NCI-H2081 treated with DMSO at 0.1 percent for 48 hours (cell line): ENCODE data around the gene ATRAID.
"Not testable (repeated sequence)": the region's sequence is repeated elsewhere in the genome, so short reads cannot be mapped to it uniquely, and the experiment has no call there.

Source experiments
- DNase-seq: peaks from one replicate; lab custom pipeline; 2025; lab: John Stamatoyannopoulos, UW

ATRAID gene

GRCh38 chr2:27194538-27195354, 17.1 kb upstream of the ATRAID start:
- peak; percentile 25 for DNase-seq

- not testable (repeated sequence) for DNase-seq
Observed at GRCh38 chr2:27195799-27196198, 16.0 kb upstream of the ATRAID start.

GRCh38 chr2:27198068-27198467, 13.8 kb upstream of the ATRAID start:
- DNase-seq: not testable (repeated sequence)

GRCh38 chr2:27198627-27199026, 13.2 kb upstream of the ATRAID start:
- no peak for DNase-seq

- DNase-seq: no peak
Observed at GRCh38 chr2:27199241-27199640, 12.6 kb upstream of the ATRAID start.

- DNase-seq: no peak
Observed at GRCh38 chr2:27201675-27202074, 10.2 kb upstream of the ATRAID start.

GRCh38 chr2:27202854-27203253, 9.0 kb upstream of the ATRAID start:
- no peak for DNase-seq

GRCh38 chr2:27203741-27204140, 8.1 kb upstream of the ATRAID start:
- DNase-seq: no peak

GRCh38 chr2:27204566-27204965, 7.3 kb upstream of the ATRAID start:
- DNase-seq: no peak

GRCh38 chr2:27205206-27205605, 6.6 kb upstream of the ATRAID start:
- no peak for DNase-seq

GRCh38 chr2:27206346-27206745, 5.5 kb upstream of the ATRAID start:
- DNase-seq: no peak

GRCh38 chr2:27208486-27209050, 3.3 kb upstream of the ATRAID start:
- DNase-seq: no peak

GRCh38 chr2:27209621-27210401, 2.0 kb upstream of the ATRAID start:
- no peak for DNase-seq

- DNase-seq: peak; percentile 57
Observed at GRCh38 chr2:27211241-27211942, 449 bp upstream of the ATRAID start.

GRCh38 chr2:27212626-27213471, 1.0 kb downstream of the ATRAID start:
- DNase-seq: no peak

- no peak for DNase-seq
Observed at GRCh38 chr2:27214941-27215340, 3.1 kb downstream of the ATRAID start.

GRCh38 chr2:27216416-27217137, 4.7 kb downstream of the ATRAID start:
- no peak for DNase-seq

- peak; percentile 74 for DNase-seq
Observed at GRCh38 chr2:27217173-27218121, 5.6 kb downstream of the ATRAID start, which contains the start of gene CAD. TSS of gene CAD (plus strand) at chr2:27217369. CDS start at chr2:27217552, 183 bp downstream.

GRCh38 chr2:27218614-27219013, 6.8 kb downstream of the ATRAID start:
- no peak for DNase-seq
